ENCODE results near the gene SLC46A2. TPM values are rescaled to one million over a fixed set of nuclear protein-coding genes. Genes with fewer than 3 reads are reported as not detected.

The SLC46A2 gene
- total RNA-seq, 2 experiments from 2014 or later, result not detected

GRCh38 chr9:112848316-112849151 is 42.1 kb downstream of the SLC46A2 start:
- Mint-ChIP-seq H3K4me3 (no peak overlapping the region), H3K36me3 (no peaks in the 10 kb centered on the region), H3K4me1 (peaks cover 13% of the 10 kb centered on the region), H3K9me3 (ENCODE audit: low read depth) (no peaks in the 10 kb centered on the region), H3K27ac (no peak overlapping the region), H3K27me3 (no peaks in the 10 kb centered on the region)
- CTCF ChIA-PET, result no interaction called here
- DNase-seq, result no peak
- no peak for ATAC-seq

DNA sequence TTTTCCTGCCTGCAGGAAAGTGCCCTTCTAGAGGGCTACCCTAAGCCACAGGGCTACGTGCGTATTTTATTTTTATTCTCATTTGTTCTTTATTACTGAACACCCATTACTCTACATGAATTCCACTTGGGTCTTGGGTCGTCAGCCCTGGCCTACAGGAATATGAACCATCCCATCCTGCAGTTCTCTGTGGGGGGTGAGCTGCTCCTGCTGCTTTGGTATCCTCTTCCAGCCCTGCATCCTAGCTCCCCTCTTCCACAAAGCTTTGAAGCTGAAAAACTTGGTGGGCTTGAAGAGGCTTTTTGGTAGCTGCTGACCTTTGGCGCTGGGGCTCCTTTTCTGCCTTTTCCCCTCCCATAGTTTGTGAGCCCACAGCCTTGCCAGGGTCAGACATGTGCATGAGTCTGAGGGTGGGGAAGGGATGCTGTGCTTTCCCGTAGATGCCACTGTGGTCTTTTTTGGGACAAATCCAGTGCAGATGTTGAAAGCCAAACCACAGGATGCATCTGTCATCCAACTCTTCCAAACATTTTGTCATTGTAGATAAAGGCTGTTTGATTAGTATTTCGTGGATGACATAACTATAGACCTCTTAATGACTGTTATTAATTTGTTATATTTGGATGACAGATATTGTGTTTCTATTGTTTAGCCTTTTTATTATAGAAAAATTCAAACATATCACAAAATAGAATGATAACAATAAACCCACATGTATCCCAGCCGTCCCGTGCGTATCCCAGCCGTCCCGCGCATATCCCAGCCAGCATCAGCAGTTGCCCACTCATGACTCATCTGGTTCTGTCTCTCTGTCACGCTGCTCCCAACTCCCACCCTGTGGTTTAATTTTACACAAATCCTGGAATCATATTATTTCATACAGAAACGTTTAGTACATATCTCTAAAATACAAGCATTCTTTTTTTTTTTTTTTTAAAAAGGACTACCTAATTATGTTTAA is 43.9 kb downstream of the SLC46A2 start:
- no peaks in the 10 kb centered on the region for H3K9me3 Mint-ChIP-seq (ENCODE audit: low read depth)
- no peak for DNase-seq
- CTCF ChIA-PET, result interaction anchor here (0.7 to 2.7 kb wide), 5 partner anchors 9 to 265 kb away, joined by 3 to 27 read pairs (median 4); no protein-coding TSS in a partner anchor
- H3K36me3 Mint-ChIP-seq, result no peaks in the 10 kb centered on the region
- no peak overlapping the region for H3K4me3 Mint-ChIP-seq
- no peak overlapping the region for H3K27ac Mint-ChIP-seq
- no peaks in the 10 kb centered on the region for H3K27me3 Mint-ChIP-seq
- no peak for ATAC-seq
- peaks cover 13% of the 10 kb centered on the region for H3K4me1 Mint-ChIP-seq

DNA sequence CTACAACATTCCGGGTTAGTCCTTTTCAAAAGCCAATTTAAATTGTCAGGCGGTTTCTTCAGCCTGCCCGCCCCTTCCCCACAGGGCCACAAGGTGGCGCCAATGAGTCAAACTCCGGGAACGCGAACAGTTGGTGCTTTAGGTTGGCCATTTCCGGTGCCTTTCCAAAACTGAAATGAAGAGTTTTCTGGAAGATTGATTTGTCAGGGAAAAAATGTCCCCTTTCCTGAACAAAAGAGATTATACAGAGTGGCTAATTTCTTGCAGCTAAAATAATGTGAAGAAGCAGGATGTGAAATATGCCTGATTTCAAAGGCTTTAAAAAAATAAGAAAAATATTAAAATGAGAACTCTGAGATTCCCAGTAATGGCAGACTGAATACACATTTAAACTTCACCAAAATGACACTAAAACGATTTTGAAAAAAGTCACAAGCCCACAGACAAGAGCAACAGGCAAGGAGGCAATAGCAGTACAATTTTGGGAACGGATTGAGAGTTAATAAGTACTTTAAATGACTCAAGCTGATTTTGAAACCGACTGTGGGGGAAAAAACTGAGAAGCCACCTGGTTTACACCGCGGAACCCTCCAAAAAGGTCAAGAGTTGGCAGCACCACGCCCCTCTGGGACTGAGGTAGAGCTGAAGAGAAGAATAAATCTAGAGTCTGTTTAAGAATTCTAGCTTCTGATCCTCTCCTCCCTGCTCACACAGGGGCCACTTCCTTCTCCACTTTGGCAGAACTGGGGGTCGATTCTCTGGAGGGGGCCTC is 45.7 kb downstream of the SLC46A2 start:
- H3K27ac Mint-ChIP-seq, result no peak overlapping the region
- DNase-seq (peak; percentile 80), ATAC-seq (peak; percentile 75)
- H3K4me1 Mint-ChIP-seq, result peaks cover 13% of the 10 kb centered on the region
- CTCF ChIA-PET, result interaction anchor here (0.7 to 2.7 kb wide), 9 partner anchors 19 to 267 kb away, joined by 3 to 27 read pairs (median 4); no protein-coding TSS in a partner anchor
- H3K36me3 Mint-ChIP-seq, result no peaks in the 10 kb centered on the region
- H3K4me3 Mint-ChIP-seq, result no peak overlapping the region
- H3K9me3 Mint-ChIP-seq (ENCODE audit: low read depth), result no peaks in the 10 kb centered on the region
- no peaks in the 10 kb centered on the region for H3K27me3 Mint-ChIP-seq

DNA sequence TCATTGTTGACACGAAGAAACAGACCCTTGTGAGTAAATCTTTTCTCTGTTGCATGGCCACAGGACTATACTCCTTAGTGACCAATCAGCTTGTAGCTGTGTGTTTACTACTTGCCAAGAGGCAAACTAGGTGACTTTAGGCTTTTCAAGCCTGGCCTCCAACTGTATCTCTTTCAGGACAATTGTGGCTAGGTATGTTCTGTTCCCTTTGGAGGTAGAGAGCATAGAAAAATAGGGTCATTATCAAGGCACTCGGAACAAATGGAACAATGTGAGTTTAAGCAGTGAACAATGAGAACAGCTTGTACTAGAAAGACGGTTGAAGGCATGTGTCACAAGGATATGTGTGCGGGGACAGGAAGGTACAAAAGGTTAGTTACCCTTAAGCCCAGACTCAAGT is 48.1 kb downstream of the SLC46A2 start:
- CTCF ChIA-PET, result interaction anchor here (0.7 to 4.6 kb wide), 4 partner anchors 18 to 1042 kb away, joined by 3 to 28 read pairs (median 5); no protein-coding TSS in a partner anchor
- no peak overlapping the region for H3K4me3 Mint-ChIP-seq
- no peak overlapping the region for H3K27ac Mint-ChIP-seq
- no peaks in the 10 kb centered on the region for H3K9me3 Mint-ChIP-seq (ENCODE audit: low read depth)
- ATAC-seq, result no peak
- no peak for DNase-seq
- H3K36me3 Mint-ChIP-seq, result no peaks in the 10 kb centered on the region
- peaks cover 11% of the 10 kb centered on the region for H3K4me1 Mint-ChIP-seq
- H3K27me3 Mint-ChIP-seq, result no peaks in the 10 kb centered on the region

DNA sequence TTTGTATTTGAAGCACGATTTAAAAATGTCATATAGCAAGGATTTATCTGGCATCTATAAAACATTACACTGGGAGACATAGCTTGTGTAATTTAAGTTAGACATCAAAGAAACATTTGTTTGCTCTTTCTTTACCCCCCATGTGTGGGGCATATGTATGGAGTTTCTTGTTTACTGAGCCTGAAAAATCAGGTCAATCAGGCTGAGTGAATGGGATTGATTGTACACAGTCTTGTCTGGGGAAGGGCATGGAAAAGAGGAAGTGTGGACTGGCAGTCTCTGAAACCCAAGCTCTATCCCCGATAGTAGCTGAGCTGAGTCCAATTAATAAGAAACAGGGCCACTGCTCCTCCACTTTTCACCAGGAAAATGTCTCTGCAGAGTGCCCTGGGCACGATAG is 49.4 kb downstream of the SLC46A2 start:
- H3K4me3 Mint-ChIP-seq, result no peak overlapping the region
- no peaks in the 10 kb centered on the region for H3K27me3 Mint-ChIP-seq
- CTCF ChIA-PET, result interaction anchor here (1.1 to 4.6 kb wide), 2 partner anchors 19 to 62 kb away, joined by 3 to 28 read pairs; no protein-coding TSS in a partner anchor

GRCh38 chr9:112839331-112839730 is 51.3 kb downstream of the SLC46A2 start:
- CTCF ChIA-PET, result no interaction called here
- Mint-ChIP-seq H3K27ac (no peak overlapping the region), H3K9me3 (ENCODE audit: low read depth) (no peaks in the 10 kb centered on the region), H3K27me3 (no peaks in the 10 kb centered on the region), H3K4me1 (peaks cover 2% of the 10 kb centered on the region), H3K4me3 (no peak overlapping the region), H3K36me3 (no peaks in the 10 kb centered on the region)
- ATAC-seq (no peak), DNase-seq (no peak)

More for the DNA sequence above, 49.4 kb downstream of the SLC46A2 start:
- Mint-ChIP-seq H3K9me3 (ENCODE audit: low read depth) (no peaks in the 10 kb centered on the region), H3K4me1 (peaks cover 11% of the 10 kb centered on the region), H3K36me3 (no peaks in the 10 kb centered on the region), H3K27ac (no peak overlapping the region)
- DNase-seq (no peak), ATAC-seq (no peak)

GRCh38 chr9:112838342-112838741 is 52.3 kb downstream of the SLC46A2 start:
- no peak overlapping the region for H3K27ac Mint-ChIP-seq
- DNase-seq, result no peak
- no peak for ATAC-seq
- H3K9me3 Mint-ChIP-seq (ENCODE audit: low read depth), result no peaks in the 10 kb centered on the region
- no peaks in the 10 kb centered on the region for H3K27me3 Mint-ChIP-seq
- H3K4me1 Mint-ChIP-seq, result no peaks in the 10 kb centered on the region
- CTCF ChIA-PET, result no interaction called here
- H3K4me3 Mint-ChIP-seq, result no peak overlapping the region
- no peaks in the 10 kb centered on the region for H3K36me3 Mint-ChIP-seq

- no peak for ATAC-seq
- Mint-ChIP-seq H3K27me3 (no peaks in the 10 kb centered on the region), H3K4me3 (no peak overlapping the region), H3K27ac (no peak overlapping the region), H3K36me3 (no peaks in the 10 kb centered on the region), H3K9me3 (ENCODE audit: low read depth) (no peaks in the 10 kb centered on the region), H3K4me1 (no peaks in the 10 kb centered on the region)
- CTCF ChIA-PET, result interaction anchor here (1.4 kb wide), 1 partner anchor 67 kb away, joined by 3 read pairs; no protein-coding TSS in a partner anchor
- no peak for DNase-seq
Observed at GRCh38 chr9:112836394-112836793, 54.3 kb downstream of the SLC46A2 start.

DNA sequence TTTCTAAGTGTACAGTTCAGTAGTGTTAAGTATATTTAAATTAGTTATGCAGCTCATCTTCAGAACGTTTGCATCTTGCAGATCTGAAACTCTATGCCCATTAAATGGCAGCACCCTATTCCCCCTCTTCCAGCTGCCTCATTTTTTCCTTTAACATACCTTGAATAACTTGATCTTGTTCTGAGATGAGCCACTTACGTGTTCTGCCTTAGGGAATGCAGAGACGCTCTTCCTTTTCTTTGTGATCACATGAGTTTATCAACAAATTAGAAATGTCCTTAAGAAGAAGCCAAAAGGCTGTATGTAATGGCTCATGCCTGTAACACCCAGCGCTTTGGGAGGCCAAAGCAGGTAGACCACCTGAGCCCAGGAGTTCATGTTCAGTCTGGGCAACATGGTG is 57.6 kb downstream of the SLC46A2 start:
- H3K4me3 Mint-ChIP-seq, result no peak overlapping the region
- CTCF ChIA-PET, result interaction anchor here (0.6 kb wide), 1 partner anchor 341 kb away, joined by 3 read pairs; no protein-coding TSS in a partner anchor
- H3K9me3 Mint-ChIP-seq (ENCODE audit: low read depth), result no peaks in the 10 kb centered on the region
- H3K4me1 Mint-ChIP-seq, result peaks cover 1% of the 10 kb centered on the region
- H3K27ac Mint-ChIP-seq, result no peak overlapping the region
- no peaks in the 10 kb centered on the region for H3K27me3 Mint-ChIP-seq
- H3K36me3 Mint-ChIP-seq, result no peaks in the 10 kb centered on the region
- ATAC-seq, result no peak
- no peak for DNase-seq

GRCh38 chr9:112831969-112832368 is 58.7 kb downstream of the SLC46A2 start:
- peaks cover 1% of the 10 kb centered on the region for H3K4me1 Mint-ChIP-seq
- H3K27ac Mint-ChIP-seq, result no peak overlapping the region
- no peak overlapping the region for H3K4me3 Mint-ChIP-seq
- ATAC-seq (no peak), DNase-seq (no peak)
- H3K9me3 Mint-ChIP-seq (ENCODE audit: low read depth), result no peaks in the 10 kb centered on the region
- CTCF ChIA-PET, result no interaction called here
- no peaks in the 10 kb centered on the region for H3K36me3 Mint-ChIP-seq
- no peaks in the 10 kb centered on the region for H3K27me3 Mint-ChIP-seq

DNA sequence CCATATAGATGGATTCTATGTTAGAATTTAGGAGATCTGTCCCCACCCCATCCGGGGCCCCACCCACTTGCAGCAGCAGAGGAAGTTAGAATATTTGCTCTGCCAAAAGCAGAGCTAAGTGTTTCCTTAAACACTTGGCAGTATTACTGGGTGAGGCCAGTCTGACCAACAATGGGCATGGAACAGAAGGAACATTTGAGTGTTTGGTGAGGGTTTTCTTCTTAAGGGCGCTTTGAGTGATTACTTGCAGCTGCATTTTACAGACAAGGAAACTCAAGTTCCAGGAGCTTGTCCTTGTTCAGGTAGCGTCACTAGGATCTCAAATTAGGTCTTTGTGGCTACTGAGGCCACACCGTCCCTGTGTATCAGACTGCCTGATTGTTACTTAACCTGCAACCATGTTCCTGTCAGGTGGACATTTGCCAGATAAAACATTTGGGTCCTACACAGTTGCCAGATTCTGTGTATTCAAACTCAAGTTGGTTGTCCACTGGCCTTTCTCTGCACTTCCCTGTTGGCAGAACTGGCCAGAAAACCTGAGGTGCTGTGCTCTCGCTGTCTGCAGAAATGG is 59.3 kb downstream of the SLC46A2 start:
- peaks cover 1% of the 10 kb centered on the region for H3K4me1 Mint-ChIP-seq
- DNase-seq, result no peak
- no peaks in the 10 kb centered on the region for H3K36me3 Mint-ChIP-seq
- H3K27me3 Mint-ChIP-seq, result no peaks in the 10 kb centered on the region
- ATAC-seq, result no peak
- no peaks in the 10 kb centered on the region for H3K9me3 Mint-ChIP-seq (ENCODE audit: low read depth)
- no peak overlapping the region for H3K4me3 Mint-ChIP-seq
- CTCF ChIA-PET, result interaction anchor here (1.5 kb wide), 1 partner anchor 11 kb away, joined by 4 read pairs; no protein-coding TSS in a partner anchor
- no peak overlapping the region for H3K27ac Mint-ChIP-seq
